H1 (cell line): Measurements from ENCODE around the gene POLRMT. TPM values are rescaled to one million over a fixed set of nuclear protein-coding genes. Genes with fewer than 3 reads are reported as not detected.

Source experiments
- CTCF ChIA-PET: fragments of 300-600 bp; sonication (Branson Sonifier 250); formaldehyde crosslinking; loops from one replicate; lab custom pipeline; 2021; ENCODE audit not compliant: partially characterized antibody; lab: Charles Lee
- POLR2A ChIA-PET: fragments of 300-600 bp; sonication (Branson Sonifier 250); formaldehyde crosslinking; loops from one replicate; lab custom pipeline; 2021; ENCODE audit warnings: inconsistent platforms; ENCODE audit not compliant: partially characterized antibody; lab: Charles Lee
- DNase-seq, 2 experiments: peaks; one replicate each; pipeline versions ENCODE4 v3.0.0 to v3.0.0-alpha.2; 2010 to 2022; ENCODE audit warnings: low spot score in 2 of 2, low read depth in 1 of 2, mixed read lengths in 1 of 2
- FAIRE-seq: peaks from 2 replicates; lab custom pipeline; 2011; peaks lifted over from hg19 to GRCh38; lab: Jason Lieb, UNC
- H2AFZ ChIP-seq: 2 replicates; pipeline ENCODE4 v1.8.1; 2012; ENCODE audit warnings: low read length, inconsistent platforms
- H2AK5ac ChIP-seq: 2 replicates; pipeline ENCODE4 v1.6.1; 2013; ENCODE audit warnings: low read depth, low read length
- H2BK120ac ChIP-seq: replicated peaks from 2 replicates; pipeline ENCODE3; 2013; ENCODE audit warnings: low read depth, low read length, inconsistent platforms
- H2BK12ac ChIP-seq: 2 replicates; pipeline ENCODE4 v1.6.1; 2013; ENCODE audit warnings: low read depth, low read length
- H2BK15ac ChIP-seq: 2 replicates; pipeline ENCODE4 v1.6.1; 2013; ENCODE audit warnings: low read length
- H2BK20ac ChIP-seq: 2 replicates; pipeline ENCODE4 v1.6.1; 2013; ENCODE audit warnings: low read length
- H2BK5ac ChIP-seq: 2 replicates; pipeline ENCODE4 v1.6.1; 2013; ENCODE audit warnings: low read depth, low read length
- H3K14ac ChIP-seq: 2 replicates; pipeline ENCODE4 v1.6.1; 2013; ENCODE audit warnings: inconsistent platforms; ENCODE audit not compliant: insufficient read length
- H3K18ac ChIP-seq: 2 replicates; pipeline ENCODE4 v1.6.1; 2013; ENCODE audit warnings: low read length; ENCODE audit errors: extremely low read depth
- H3K23ac ChIP-seq: 2 replicates; pipeline ENCODE4 v1.6.1; 2013; ENCODE audit warnings: inconsistent platforms; ENCODE audit not compliant: insufficient read length
- H3K23me2 ChIP-seq: 2 replicates; pipeline ENCODE4 v1.6.1; 2013; ENCODE audit warnings: low read depth, low read length
- H3K27ac ChIP-seq: 2 replicates; pipeline ENCODE4 v1.6.1; 2011; ENCODE audit warnings: low read depth, low read length, inconsistent platforms
- H3K27me3 ChIP-seq, 4 experiments: replicated peaks in 1 of 4; 1 replicate in 1 of 4; 2 replicates in 3 of 4; pipeline versions ENCODE4 v1.6.1 to v1.8.1; 2011 to 2013; ENCODE audit warnings: low read length in 3 of 4, mild to moderate bottlenecking in 3 of 4, inconsistent platforms in 2 of 4, mixed read lengths in 2 of 4, moderate library complexity in 1 of 4; ENCODE audit not compliant: control insufficient read depth in 3 of 4, insufficient read depth in 3 of 4; ENCODE audit errors: extremely low read depth in 1 of 4
- H3K36me3 ChIP-seq, 4 experiments: 2 replicates each; pipeline versions ENCODE4 v1.6.1 to v1.8.1; 2011 to 2013; ENCODE audit warnings: mild to moderate bottlenecking in 4 of 4, low read length in 3 of 4, moderate library complexity in 2 of 4, control low read depth in 1 of 4, inconsistent platforms in 1 of 4; ENCODE audit not compliant: insufficient read depth in 4 of 4, control insufficient read depth in 2 of 4
- H3K4ac ChIP-seq: replicated peaks from 2 replicates; pipeline ENCODE3; 2013; ENCODE audit warnings: low read length, low read depth, mixed read lengths, inconsistent platforms; ENCODE audit not compliant: insufficient read length
- H3K4me1 ChIP-seq, 4 experiments: replicated peaks in 1 of 4; 1 replicate in 1 of 4; 2 replicates in 3 of 4; pipeline versions ENCODE4 v1.6.1 to v1.8.1; 2011 to 2013; ENCODE audit warnings: low read length in 3 of 4, inconsistent platforms in 2 of 4, mixed read lengths in 1 of 4; ENCODE audit not compliant: insufficient read depth in 4 of 4, control insufficient read depth in 3 of 4
- H3K4me2 ChIP-seq, 2 experiments: 2 replicates each; pipeline versions ENCODE4 v1.6.1 to v1.8.1; 2011 to 2013; ENCODE audit warnings: low read depth in 2 of 2, low read length in 2 of 2, control low read depth in 1 of 2, inconsistent platforms in 1 of 2, mild to moderate bottlenecking in 1 of 2; ENCODE audit not compliant: insufficient read depth in 1 of 2
- H3K4me3 ChIP-seq, 4 experiments: fragments of 200-600, 300-600 bp in 1 of 4; sonication (generic), shearing (Covaris generic), sonication (Bioruptor Twin) in 1 of 4; 2 replicates each; pipeline versions ENCODE4 v1.5.1 to v1.8.1; 2011 to 2016; ENCODE audit warnings: low read length in 4 of 4, low read depth in 3 of 4, control low read depth in 2 of 4, inconsistent platforms in 2 of 4, mild to moderate bottlenecking in 2 of 4, mixed read lengths in 1 of 4, moderate library complexity in 1 of 4; ENCODE audit not compliant: insufficient read depth in 2 of 4; ENCODE audit errors: extremely low read depth in 1 of 4
- H3K56ac ChIP-seq: replicated peaks from 2 replicates; pipeline ENCODE3; 2013; ENCODE audit warnings: low read depth, mild to moderate bottlenecking, mixed read lengths, low read length, inconsistent platforms; ENCODE audit not compliant: insufficient read length
- H3K79me1 ChIP-seq: 2 replicates; pipeline ENCODE4 v1.6.1; 2013; ENCODE audit warnings: low read depth, low read length, control low read depth
- H3K79me2 ChIP-seq, 2 experiments: 2 replicates each; pipeline versions ENCODE4 v1.6.1 to v1.8.1; 2012 to 2013; ENCODE audit warnings: low read length in 2 of 2, mild to moderate bottlenecking in 2 of 2, inconsistent platforms in 1 of 2; ENCODE audit not compliant: insufficient read depth in 2 of 2, control insufficient read depth in 1 of 2
- H3K9ac ChIP-seq, 4 experiments: replicated peaks in 1 of 4; 1 replicate in 1 of 4; 2 replicates in 3 of 4; pipeline versions ENCODE4 v1.6.1 to v1.8.1; 2011 to 2013; ENCODE audit warnings: low read depth in 3 of 4, low read length in 3 of 4, control low read depth in 2 of 4, mild to moderate bottlenecking in 2 of 4, moderate library complexity in 2 of 4, inconsistent platforms in 1 of 4; ENCODE audit errors: extremely low read depth in 1 of 4
- H3K9me3 ChIP-seq, 2 experiments: 2 replicates each; pipeline versions ENCODE4 v1.6.1 to v1.8.1; 2012 to 2013; ENCODE audit warnings: mild to moderate bottlenecking in 2 of 2, moderate library complexity in 2 of 2, control low read depth in 1 of 2, inconsistent platforms in 1 of 2, low read depth in 1 of 2, low read length in 1 of 2, mixed read lengths in 1 of 2; ENCODE audit not compliant: insufficient read depth in 2 of 2
- H4K20me1 ChIP-seq, 2 experiments: replicated peaks in 1 of 2; 2 replicates each; pipeline versions ENCODE3 to v1.8.1; 2011 to 2013; ENCODE audit warnings: inconsistent platforms in 2 of 2, low read length in 2 of 2, mild to moderate bottlenecking in 1 of 2; ENCODE audit not compliant: insufficient read depth in 2 of 2, control insufficient read depth in 1 of 2
- H4K5ac ChIP-seq: 2 replicates; pipeline ENCODE4 v1.6.1; 2013; ENCODE audit warnings: low read length, low read depth, mixed read lengths, inconsistent platforms; ENCODE audit not compliant: insufficient read length
- H4K8ac ChIP-seq: 2 replicates; pipeline ENCODE4 v1.8.0; 2013; ENCODE audit warnings: mild to moderate bottlenecking, moderate library complexity, low read length, inconsistent platforms; ENCODE audit not compliant: insufficient read depth; ENCODE audit errors: extremely low read depth
- H4K91ac ChIP-seq: replicated peaks from 2 replicates; pipeline ENCODE3; 2013; ENCODE audit warnings: low read length, mixed read lengths, inconsistent platforms; ENCODE audit not compliant: insufficient read length
- KDM4A ChIP-seq: IDR thresholded peaks from one replicate; pipeline ENCODE4 v1.7.1; 2012; ENCODE audit warnings: low read depth, mild to moderate bottlenecking, moderate library complexity, low read length, inconsistent platforms; ENCODE audit not compliant: severe bottlenecking
- SP4 ChIP-seq: IDR thresholded peaks from 2 replicates; pipeline ENCODE4 v1.6.1; 2012; ENCODE audit warnings: low read length, inconsistent platforms
- WGBS, 2 experiments: shearing (Covaris generic) in 1 of 2; methylation state at CpG; one replicate each; pipeline versions ENCODE4 v1.1.6 to v1.1.7; 2013 to 2015; ENCODE audit warnings: low lambda C conversion rate in 2 of 2, mixed read lengths in 2 of 2, inconsistent platforms in 1 of 2, low coverage in 1 of 2, missing lambda C conversion rate in 1 of 2; ENCODE audit not compliant: insufficient replicate concordance in 2 of 2, insufficient coverage in 1 of 2, insufficient read length in 1 of 2; ENCODE audit errors: extremely low coverage in 1 of 2, missing lambda C conversion rate in 1 of 2; 5-methylcytosine and 5-hydroxymethylcytosine counted together
- polyA plus RNA-seq, 7 experiments: library from polyadenylated mRNA; depleted of rRNA in 3 of 7; stranded (reverse) in 5 of 7; unstranded in 2 of 7; fragments of >200 nt in 5 of 7; fragments of 200-250 nt in 2 of 7; gene quantifications; 1 replicate in 5 of 7; 2 replicates in 1 of 7; 4 replicates in 1 of 7; pipeline versions ENCODE4 v1.2.1 to v1.2.3, GENCODE V29; 2011 to 2013; ENCODE audit warnings: missing spikeins in 2 of 7, mixed read lengths in 2 of 7
- total RNA-seq: library from RNA; stranded (reverse); fragmentation: NEBNext Ultra II Directional; extraction: Animal tissue kit (Norgen Biotek cat#: 25700); gene quantifications from 2 replicates; pipeline ENCODE4 v1.2.1, GENCODE V29; 2021

POLRMT gene
- total and polyA plus RNA-seq, 2 of the 8 experiments (the other 6 are each of a cell fraction or from before 2014, with no cell fraction given) = 93.0 to 111 TPM

DNA sequence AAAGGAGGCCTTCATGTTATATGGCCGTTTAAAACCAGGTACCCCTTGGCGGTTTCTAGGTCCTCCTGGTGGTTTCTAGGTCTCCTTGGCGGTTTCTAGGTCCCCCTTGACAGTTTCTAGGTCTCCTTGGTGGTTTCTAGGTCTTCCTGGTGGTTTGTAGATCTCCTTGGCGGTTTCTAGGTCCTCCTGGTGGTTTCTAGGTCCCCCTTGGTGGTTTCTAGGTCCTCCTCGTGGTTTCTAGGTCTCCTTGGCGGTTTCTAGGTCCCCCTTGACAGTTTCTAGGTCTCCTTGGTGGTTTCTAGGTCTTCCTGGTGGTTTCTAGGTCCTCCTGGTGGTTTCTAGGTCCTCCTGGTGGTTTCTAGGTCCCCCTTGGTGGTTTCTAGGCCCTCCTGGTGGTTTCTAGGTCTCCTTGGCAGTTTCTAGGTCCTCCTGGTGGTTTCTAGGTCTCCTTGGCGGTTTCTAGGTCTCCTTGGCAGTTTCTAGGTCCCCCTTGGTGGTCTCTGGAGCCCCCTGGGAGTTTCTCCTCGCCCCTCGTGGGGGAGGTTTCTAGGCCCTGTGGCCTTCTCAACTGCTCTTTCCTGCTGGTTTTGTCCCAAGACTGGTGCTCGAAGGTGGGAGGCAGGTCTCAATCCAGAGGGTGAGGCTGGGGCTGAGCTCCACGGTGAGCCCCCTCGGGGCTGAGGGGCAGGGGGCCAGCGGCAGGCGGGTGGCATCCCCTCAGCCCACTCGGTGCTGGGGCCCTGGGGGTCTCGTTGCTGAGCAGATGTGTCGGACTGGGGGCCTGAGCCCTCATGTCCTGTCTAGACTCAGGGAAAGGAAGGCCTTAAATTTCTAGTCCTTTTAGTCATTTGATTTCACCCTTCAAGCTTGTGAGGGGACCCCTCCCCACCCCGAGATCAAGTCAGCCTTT is 35.7 kb downstream of the POLRMT start:
- Histone ChIP-seq H3K79me1 (no peaks in the 10 kb centered on the region), H2AK5ac (no peak overlapping the region), H2BK20ac (no peak overlapping the region), H3K27ac (no peak overlapping the region), H3K56ac (no peak overlapping the region), H4K91ac (no peak overlapping the region), H4K5ac (no peak overlapping the region), H4K8ac (no peak overlapping the region), H3K23me2 (no peaks in the 10 kb centered on the region), H3K79me2 (no peaks in the 10 kb centered on the region), H3K4me3 (no peak overlapping the region), H3K18ac (no peak overlapping the region), H3K9me3 (peaks cover 0 to 12% of the 10 kb centered on the region in 2 experiments; a peak in 1 of 4 replicates), H3K36me3 (no peaks in the 10 kb centered on the region), H2BK12ac (no peak overlapping the region), H4K20me1 (peaks cover 0 to 1% of the 10 kb centered on the region in 2 experiments), H3K23ac (no peak overlapping the region), H2BK15ac (no peak overlapping the region), H3K14ac (no peak overlapping the region), H2BK120ac (no peak overlapping the region), H3K4ac (no peak overlapping the region), H2AFZ (no peak overlapping the region), H3K4me1 (no peaks in the 10 kb centered on the region), H3K4me2 (no peak overlapping the region), H3K9ac (no peak overlapping the region), H3K27me3 (peaks cover 0 to 1% (median 0%) of the 10 kb centered on the region in 4 experiments; a peak in 1 of 7 replicates), H2BK5ac (no peak overlapping the region)
- POLR2A ChIA-PET = interaction anchor here (0.7 to 1.4 kb wide), 2 partner anchors 13 to 15 kb away, joined by 3 to 4 read pairs; no protein-coding TSS in a partner anchor
- DNase-seq (no peak), FAIRE-seq (no peak)
- 92% methylated on average over 17 of the region's 18 CpGs; no CpG with 5 or more reads in 1 of the 2 experiments for WGBS, 2 experiments
- CTCF ChIA-PET = interaction anchor here (1.9 to 2.3 kb wide), 2 partner anchors 13 to 20 kb away, joined by 4 to 7 read pairs; no protein-coding TSS in a partner anchor
- TF ChIP-seq KDM4A = no peak
- peak; percentile 98 for TF ChIP-seq SP4
